CD1c-positive myeloid dendritic cell (primary cell): ENCODE measurements around the gene TMED7.
"Not testable (repeated sequence)": the region's sequence is repeated elsewhere in the genome, so short reads cannot be mapped to it uniquely, and the experiment has no call there.

ENCODE experiments used
- DNase-seq: peaks from one replicate; pipeline ENCODE4 v3.0.0-alpha.2; 2016; ENCODE audit errors: extremely low spot score

The TMED7 gene

GRCh38 chr5:115625579-115626444 is at the start of gene TMED7:
TSS of gene TMED7 (minus strand) at chr5:115626036. CDS start at chr5:115625792, 244 bp downstream.
- peak; percentile 100 for DNase-seq

- DNase-seq: not testable (repeated sequence)
Measured at GRCh38 chr5:115674782-115675181, 48.9 kb upstream of the TMED7 start.

GRCh38 chr5:115673596-115673995 is 47.8 kb upstream of the TMED7 start:
- no peak for DNase-seq

- DNase-seq: no peak
Measured at GRCh38 chr5:115671939-115672338, 46.1 kb upstream of the TMED7 start.

- no peak for DNase-seq
Measured at GRCh38 chr5:115666023-115666422, 40.2 kb upstream of the TMED7 start.

GRCh38 chr5:115661563-115661962 is 35.7 kb upstream of the TMED7 start:
- no peak for DNase-seq

GRCh38 chr5:115661101-115661500 is 35.3 kb upstream of the TMED7 start:
- DNase-seq: no peak

GRCh38 chr5:115657881-115658233 is 32.0 kb upstream of the TMED7 start:
- no peak for DNase-seq

- DNase-seq: no peak
Measured at GRCh38 chr5:115657125-115657880, 31.5 kb upstream of the TMED7 start.

- no peak for DNase-seq
Measured at GRCh38 chr5:115656404-115656803, 30.6 kb upstream of the TMED7 start.

GRCh38 chr5:115655994-115656393 is 30.2 kb upstream of the TMED7 start:
- no peak for DNase-seq

GRCh38 chr5:115649541-115649940 is 23.7 kb upstream of the TMED7 start:
- DNase-seq: no peak

GRCh38 chr5:115648056-115648455 is 22.2 kb upstream of the TMED7 start:
- DNase-seq: no peak

- DNase-seq: not testable (repeated sequence)
Measured at GRCh38 chr5:115645386-115645785, 19.6 kb upstream of the TMED7 start.

- DNase-seq: no peak
Measured at GRCh38 chr5:115644046-115644445, 18.2 kb upstream of the TMED7 start.

GRCh38 chr5:115641948-115642347 is 16.1 kb upstream of the TMED7 start:
- no peak for DNase-seq

GRCh38 chr5:115640274-115640673 is 14.4 kb upstream of the TMED7 start:
- DNase-seq: no peak

- DNase-seq: no peak
Measured at GRCh38 chr5:115639377-115639776, 13.5 kb upstream of the TMED7 start.

- DNase-seq: no peak
Measured at GRCh38 chr5:115637507-115637906, 11.7 kb upstream of the TMED7 start.

- no peak for DNase-seq
Measured at GRCh38 chr5:115636008-115636407, 10.2 kb upstream of the TMED7 start.

GRCh38 chr5:115634343-115635132 is 8.7 kb upstream of the TMED7 start:
- DNase-seq: peak; percentile 88

- DNase-seq: no peak
Measured at GRCh38 chr5:115629903-115630302, 4.1 kb upstream of the TMED7 start.
